HG03571 (cell line): Measurements from ENCODE around the gene ANXA10.

ENCODE experiments used
- ATAC-seq: cut with Tn5 transposase; IDR thresholded peaks from one replicate; pipeline ENCODE4 v1.9.1; 2021; ENCODE audit not compliant: unreplicated experiment

ANXA10 gene

GRCh38 chr4:168221301-168221700, 129.0 kb downstream of the ANXA10 start:
- no peak for ATAC-seq
